Measurements from ENCODE around the gene FAM131A.
A peak's percentile ranks its signal among the peaks of the same experiment; 100 is the strongest.
"Not testable (repeated sequence)": the region's sequence is repeated elsewhere in the genome, so short reads cannot be mapped to it uniquely, and the experiment has no call there.

Gene FAM131A

DNA sequence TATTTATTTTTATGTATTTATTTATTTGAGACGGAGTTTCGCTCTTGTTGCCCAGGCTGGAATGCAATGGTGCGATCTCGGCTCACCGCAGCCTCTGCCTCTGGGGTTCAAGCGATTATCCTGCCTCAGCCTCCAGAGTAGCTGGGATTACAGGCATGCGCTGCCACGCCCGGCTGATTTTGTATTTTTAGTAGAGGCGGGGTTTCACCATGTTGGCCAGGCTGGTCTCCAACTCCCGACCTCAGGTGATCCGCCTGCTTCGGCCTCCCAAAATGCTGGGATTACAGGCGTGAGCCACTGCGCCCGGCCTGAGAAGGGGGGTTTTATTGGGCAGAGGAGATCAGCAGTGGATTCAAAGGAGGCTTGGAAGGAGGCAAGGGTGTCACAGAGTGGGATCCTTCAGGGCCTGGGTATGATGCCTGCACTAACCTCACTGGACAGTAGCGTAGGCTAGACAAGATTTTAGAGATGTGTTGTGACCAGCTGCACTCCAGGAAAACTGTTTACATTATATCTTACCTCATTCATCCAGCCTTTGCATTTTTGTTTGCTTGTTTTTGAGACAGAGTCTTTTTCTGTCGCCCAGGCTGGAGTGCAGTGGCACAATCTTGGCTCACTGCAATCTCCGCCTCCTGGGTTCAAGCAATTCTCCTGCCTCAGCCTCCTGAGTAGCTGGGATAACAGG lies 2.2 kb downstream of the FAM131A start:
- not testable (repeated sequence) for DNase-seq (ENCODE audit: low spot score)

DNA sequence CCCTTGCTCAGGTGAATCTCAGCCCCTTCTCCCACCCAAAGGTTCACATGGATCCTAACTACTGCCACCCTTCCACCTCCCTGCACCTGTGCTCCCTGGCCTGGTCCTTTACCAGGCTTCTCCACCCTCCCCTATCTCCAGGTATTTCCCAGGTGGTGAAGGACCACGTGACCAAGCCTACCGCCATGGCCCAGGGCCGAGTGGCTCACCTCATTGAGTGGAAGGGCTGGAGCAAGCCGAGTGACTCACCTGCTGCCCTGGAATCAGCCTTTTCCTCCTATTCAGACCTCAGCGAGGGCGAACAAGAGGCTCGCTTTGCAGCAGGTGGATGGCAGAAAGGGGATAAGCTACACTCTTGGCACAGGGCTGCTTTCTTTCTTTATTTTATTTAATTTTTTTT lies 4.5 kb downstream of the FAM131A start:
- DNase-seq (ENCODE audit: low spot score), result no peak

DNA sequence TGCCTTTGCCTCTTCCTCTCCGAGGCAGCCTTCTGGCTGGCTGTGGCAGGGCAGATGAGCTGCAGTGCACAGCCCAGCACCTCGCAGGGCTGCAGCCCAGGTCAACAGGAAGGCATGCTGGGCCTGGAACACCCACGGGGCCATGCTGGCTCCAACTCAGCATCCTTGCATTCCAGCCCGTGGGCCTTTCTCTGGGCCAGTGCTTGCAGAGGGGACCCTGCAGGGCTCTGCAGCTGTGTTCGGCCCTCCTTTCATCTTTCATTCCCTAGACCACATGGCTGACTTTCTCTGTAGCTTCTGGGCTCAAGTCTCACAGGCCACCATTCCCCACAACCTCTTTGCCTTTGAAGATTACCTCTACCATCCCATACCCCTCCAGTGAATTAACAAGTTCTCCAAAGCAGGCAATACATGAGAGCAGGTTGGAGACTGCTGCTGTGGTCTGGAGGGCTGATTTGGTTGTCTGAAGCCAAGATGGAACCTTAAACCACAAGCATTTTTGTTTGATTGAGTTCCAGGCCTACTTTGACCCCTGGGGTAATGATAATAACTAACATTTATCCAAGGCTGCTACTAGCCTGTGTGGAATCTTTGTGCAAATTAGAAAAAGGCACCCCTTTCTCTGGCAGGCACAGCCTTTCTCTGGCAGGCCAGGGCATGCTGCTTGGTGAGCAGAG lies 5.9 kb downstream of the FAM131A start:
- no peak for DNase-seq (ENCODE audit: low spot score)

DNA sequence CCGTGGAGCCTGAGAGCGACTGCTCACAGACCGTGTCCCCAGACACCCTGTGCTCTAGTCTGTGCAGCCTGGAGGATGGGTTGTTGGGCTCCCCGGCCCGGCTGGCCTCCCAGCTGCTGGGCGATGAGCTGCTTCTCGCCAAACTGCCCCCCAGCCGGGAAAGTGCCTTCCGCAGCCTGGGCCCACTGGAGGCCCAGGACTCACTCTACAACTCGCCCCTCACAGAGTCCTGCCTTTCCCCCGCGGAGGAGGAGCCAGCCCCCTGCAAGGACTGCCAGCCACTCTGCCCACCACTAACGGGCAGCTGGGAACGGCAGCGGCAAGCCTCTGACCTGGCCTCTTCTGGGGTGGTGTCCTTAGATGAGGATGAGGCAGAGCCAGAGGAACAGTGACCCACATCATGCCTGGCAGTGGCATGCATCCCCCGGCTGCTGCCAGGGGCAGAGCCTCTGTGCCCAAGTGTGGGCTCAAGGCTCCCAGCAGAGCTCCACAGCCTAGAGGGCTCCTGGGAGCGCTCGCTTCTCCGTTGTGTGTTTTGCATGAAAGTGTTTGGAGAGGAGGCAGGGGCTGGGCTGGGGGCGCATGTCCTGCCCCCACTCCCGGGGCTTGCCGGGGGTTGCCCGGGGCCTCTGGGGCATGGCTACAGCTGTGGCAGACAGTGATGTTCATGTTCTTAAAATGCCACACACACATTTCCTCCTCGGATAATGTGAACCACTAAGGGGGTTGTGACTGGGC lies 7.3 kb downstream of the FAM131A start:
- no peak for DNase-seq (ENCODE audit: low spot score)

DNA sequence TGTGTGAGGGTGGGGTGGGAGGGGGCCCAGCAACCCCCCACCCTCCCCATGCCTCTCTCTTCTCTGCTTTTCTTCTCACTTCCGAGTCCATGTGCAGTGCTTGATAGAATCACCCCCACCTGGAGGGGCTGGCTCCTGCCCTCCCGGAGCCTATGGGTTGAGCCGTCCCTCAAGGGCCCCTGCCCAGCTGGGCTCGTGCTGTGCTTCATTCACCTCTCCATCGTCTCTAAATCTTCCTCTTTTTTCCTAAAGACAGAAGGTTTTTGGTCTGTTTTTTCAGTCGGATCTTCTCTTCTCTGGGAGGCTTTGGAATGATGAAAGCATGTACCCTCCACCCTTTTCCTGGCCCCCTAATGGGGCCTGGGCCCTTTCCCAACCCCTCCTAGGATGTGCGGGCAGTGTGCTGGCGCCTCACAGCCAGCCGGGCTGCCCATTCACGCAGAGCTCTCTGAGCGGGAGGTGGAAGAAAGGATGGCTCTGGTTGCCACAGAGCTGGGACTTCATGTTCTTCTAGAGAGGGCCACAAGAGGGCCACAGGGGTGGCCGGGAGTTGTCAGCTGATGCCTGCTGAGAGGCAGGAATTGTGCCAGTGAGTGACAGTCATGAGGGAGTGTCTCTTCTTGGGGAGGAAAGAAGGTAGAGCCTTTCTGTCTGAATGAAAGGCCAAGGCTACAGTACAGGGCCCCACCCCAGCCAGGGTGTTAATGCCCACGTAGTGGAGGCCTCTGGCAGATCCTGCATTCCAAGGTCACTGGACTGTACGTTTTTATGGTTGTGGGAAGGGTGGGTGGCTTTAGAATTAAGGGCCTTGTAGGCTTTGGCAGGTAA lies 8.1 kb downstream of the FAM131A start:
- no peak for DNase-seq (ENCODE audit: low spot score)

DNA sequence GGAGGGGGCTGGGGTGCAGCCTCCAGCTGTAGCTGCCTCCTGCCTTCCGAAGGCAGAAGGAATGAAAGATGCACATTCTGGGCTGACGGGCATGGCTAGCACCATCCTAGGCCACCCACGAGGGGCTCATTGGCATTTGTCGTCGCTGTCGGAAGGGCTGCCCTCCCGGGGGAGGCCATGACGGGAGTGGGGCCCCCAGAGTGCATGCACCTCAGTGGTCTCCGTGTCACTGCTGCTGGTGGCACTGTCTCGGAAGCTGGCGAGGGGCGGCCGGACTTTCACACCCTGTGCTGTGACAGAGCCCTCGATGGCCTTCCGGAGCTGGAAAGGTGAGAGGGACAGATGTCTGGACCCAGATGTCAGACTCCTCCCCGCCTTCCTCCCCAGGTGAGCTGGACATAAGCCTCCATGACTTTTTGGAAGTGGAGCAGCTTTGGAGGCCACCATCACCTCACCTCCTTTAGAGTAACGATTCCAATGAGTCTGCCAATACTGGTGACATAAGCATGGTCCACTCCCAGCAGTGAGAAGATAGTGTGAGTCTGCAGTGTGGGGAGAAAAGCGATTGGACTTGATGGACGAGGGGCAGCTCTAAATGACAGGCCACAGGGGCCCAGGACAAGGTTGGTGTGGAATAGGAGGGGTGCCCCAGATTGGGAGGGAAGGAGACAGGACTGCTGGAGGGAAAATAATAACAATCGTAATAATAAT lies 9.2 kb downstream of the FAM131A start:
- DNase-seq (ENCODE audit: low spot score), result no peak

DNA sequence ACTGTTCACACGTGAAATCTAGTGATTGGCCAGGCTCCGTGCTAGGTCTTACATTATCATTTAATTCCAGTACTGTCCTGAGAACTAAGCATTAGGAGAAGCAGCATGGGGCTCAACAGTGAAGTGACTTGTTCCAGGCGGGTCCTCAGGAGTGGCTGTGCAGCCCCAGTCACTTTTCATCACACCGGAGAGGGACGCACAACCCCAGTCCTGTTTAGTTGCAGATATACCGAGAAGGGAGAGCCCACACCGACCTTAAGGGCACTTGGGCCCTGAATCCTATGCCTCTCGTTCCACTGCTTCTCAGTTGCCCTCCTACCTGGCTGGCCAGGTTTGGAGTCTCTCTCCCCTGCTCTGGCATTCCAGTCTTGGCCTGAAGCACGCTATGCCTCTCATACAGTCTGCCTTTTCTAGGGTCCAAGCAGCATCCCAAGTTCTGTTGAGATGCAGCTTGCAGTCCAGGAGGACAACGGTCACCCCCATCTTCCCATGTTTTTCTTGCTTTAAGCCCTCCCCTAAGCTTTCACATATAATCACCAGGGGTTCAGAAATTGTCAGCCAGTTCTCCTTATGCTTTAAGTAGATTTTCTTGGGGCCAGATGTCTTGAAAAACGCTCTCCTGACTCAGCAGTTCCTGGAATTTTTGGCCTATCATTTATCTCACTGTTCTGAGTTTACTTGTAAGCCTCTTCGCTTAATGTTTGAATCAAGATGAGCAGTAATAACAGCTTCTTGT lies 10.1 kb downstream of the FAM131A start:
- no peak for DNase-seq (ENCODE audit: low spot score)

DNA sequence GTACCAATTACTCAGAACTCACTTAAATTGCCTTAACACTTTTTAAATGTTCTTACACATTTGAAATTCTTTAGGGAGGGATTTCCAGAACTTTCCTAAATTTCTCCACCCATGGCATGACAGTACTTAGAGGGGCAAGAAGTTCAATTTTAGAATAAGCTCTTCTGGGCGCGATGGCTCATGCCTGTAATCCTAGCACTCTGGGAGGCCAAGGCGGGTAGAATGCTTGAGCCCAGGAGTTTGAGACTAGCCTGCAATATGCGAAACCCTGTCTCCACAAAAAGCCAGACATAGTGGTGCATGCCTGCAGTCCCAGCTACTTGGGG lies 10.6 kb downstream of the FAM131A start:
- no peak for DNase-seq (ENCODE audit: low spot score)

DNA sequence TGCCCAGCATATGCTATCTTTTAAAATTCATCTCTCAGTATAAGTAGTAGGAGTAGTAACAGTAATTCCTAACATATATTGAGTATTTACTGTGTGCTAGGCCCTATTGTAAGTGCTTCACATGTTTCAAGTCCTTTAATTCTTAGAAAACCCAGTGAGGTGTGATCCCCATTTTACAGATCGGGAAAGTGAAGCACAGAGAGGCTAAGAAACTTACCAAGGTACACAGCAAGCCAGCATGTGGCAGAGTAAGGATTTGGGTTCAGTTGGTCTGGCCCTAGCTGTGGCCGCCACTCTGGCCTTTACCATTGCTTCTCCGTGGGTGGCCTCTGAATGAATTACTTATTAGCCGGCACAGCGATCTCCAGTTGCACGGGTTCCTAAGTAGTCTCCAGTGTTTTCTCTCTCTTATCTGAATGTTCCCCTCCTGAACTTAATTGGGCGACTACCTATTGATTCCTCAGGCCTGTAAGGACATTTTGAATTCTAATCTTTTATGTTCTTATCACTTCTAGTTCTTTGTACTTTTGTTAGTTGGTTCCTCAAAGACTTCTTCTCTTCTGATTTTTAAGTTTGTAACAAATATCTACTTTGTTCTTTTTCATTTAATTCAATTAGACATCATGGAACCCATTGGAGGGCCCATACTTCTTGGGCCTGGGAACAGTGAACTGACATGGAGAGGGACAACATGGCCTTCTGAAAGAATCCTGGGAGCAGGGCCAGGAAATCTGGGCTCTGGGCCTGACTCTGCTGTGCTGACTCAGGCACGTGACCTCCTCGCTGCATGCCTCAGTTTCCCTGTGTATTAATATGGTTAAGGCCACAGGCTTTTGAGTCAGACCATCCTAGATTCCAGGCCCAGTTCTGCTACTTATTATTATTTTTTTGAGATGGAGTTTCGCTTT lies 12.4 kb downstream of the FAM131A start:
- DNase-seq (ENCODE audit: low spot score), result no peak

DNA sequence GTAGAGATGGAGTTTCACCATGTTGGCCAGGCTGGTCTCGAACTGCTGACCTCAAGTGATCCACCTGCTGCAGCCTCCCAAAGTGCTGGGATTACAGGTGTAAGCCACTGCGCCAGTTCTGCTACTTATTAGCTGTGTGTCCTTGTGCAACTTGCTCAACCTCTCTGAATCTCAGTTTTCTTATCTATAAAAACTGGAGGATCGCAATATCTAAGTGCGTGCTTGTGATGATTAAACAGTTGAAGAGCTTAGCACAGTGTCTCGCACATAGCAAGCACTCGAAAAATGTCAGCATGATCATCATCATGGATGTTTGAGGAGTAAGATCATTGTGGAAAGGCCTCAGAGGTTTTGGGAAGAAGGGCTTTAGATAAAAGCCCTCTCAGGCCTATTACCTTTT lies 13.2 kb downstream of the FAM131A start:
- no peak for DNase-seq (ENCODE audit: low spot score)

DNA sequence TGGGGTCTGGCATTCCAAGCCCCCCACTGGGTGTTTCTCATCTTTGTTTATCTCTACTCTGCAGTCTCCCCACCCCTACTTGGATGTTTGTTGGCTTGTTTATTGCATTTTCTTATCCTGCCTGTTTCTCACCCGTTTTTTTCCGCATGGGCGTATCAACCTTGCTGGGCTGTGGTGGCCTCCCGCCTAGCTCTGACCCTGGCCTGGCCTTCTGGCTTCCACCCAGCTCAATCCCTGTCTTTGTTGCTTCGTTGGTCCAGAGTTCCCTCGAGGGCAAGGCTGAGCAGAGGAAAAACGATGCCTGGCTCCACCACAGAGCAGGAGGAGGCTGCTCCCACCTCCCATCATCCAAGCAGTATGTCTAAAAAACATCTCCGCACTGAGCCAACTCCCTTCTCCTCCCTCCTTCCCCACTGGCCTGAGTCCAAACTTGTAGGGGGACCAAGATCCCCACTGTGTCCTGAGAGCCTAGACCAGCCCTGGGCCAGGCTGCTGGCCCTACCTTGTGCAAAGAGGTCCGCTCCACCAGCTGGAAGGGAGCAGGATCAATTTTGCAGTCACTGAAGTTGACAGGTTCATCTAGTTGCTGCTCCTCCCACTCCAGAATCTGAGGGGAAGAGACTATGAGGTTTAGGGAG lies 14.2 kb downstream of the FAM131A start:
- no peak for DNase-seq (ENCODE audit: low spot score)

DNA sequence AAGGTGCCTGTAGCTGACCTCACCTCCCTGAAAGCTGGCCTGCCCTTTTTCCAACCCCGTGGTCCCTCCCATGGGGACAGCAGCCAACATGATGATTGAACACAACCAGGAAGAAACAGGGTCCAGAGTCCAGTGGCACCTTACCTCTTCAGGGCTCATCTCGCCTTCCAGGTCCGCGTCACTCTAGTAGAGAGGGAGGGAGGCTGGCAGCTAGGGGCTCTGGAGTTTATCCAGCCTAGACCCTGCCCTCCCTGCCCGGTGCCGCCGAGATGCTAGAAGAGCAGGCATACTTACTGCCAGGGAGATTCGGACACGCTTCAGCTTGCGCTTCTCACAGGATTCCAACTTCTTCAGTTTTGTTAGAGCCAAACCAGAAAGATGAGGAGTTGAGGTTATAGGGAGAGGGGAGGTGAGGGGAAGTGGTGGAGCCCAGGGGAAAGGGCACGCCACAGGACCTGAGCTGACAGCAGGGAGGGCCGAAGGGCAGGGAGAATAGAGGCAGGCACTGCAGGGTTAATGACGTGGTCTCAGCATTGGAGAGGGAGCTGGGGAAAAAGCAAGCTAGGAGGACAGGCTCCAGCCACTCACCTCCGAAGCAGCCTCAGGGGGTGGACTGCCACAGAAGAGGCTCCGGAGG lies 14.9 kb downstream of the FAM131A start:
- no peak for DNase-seq (ENCODE audit: low spot score)

DNA sequence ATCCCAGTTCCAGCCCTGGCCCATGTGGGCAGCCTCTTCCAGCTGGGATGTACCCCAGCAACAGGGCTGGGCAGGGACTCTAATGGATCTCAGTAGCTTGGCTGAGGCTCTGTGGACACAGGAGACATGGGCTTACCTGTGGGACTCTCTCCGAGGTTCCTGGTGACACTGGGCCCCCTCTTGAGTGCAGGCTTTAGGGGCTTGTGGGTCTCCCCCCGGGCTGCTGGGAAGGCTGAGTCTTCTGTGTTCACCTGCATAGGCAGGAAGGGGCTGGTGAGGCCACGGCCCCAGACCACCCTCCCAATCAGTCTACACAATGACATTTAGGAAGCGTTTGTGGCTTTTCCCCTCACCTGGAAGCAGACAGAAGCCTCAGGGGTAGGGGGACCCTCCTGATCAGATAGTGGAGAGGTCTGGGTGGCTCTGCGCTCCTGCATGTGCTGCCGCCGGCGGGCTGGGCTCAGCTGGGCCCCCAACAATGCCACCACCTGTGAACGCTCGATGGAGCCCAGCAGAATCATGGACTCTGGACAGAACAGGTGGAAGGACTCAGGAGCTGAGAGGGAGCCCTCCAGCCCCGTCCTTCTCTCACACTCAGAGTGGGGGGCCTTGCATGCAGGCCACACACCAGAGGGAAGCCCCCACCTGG lies 15.6 kb downstream of the FAM131A start:
- DNase-seq (ENCODE audit: low spot score), result no peak

DNA sequence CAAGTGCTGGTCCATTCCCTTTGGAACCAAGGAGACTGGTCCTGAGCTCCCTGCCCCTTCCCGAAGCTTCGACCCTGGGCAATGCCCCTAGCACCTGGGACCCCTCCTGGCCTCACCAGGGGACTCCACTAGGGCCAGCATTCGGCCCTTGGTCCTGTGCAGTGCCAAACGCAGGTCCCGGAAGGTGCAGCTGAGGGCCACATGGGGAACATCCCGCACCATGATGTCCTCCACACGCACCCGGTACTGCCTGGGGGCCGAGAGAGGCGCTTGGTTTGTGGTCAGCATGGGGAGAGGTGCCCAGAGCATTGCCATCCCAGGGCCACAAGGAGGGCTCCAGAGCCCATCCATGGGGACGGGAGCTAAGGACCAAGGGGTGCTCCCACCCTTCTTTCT lies 16.1 kb downstream of the FAM131A start:
- DNase-seq (ENCODE audit: low spot score), result no peak

DNA sequence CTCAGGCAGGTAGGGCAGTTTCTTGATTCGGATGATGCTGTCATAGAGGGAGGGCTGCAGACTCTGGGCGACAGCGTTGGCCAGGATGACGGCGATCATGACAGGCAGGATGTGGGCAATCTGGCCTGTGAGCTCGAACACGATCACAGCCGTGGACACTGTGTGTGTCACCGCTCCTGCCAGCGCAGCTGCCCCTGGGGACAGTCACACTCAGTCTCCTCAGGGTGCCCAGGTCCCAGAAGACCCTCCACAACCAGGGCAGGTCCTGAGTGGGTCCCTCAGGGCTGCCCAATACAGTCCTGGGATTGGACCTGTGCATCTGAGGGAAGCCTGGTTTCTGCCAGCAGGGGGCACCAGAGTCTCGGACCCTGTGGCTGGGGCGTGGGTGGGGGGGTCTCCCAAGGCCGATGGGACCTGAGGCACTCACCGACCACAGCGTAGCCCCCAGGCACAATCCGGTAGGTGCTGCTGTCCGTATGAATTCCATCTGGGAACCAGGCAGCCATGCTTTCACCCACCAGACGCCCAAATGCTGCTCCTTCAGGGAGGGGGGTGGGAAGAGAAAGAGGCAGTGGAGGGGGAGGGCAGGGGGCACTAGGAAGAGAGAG lies 16.8 kb downstream of the FAM131A start:
- peak; percentile 64 for DNase-seq (ENCODE audit: low spot score)

DNA sequence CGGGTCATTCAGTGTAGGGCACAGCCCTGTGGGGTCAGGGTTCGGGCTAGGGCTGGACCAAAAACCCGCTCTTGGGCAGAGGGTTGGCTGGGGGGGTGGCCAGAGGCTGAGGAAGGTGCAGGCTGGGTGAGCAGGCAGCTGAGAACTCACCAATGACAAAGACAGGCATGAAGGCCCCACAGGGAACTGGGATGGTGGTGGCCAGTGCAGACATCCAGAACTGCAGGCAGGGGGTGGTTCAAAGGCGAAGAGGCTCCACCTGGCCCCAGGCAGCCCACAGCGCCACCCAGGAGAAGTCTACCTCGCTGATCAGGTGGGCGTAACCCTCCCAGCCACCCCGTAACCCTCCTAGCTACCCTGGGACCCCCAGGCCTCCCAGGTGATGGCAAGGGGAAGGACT lies 17.4 kb downstream of the FAM131A start:
- no peak for DNase-seq (ENCODE audit: low spot score)

DNA sequence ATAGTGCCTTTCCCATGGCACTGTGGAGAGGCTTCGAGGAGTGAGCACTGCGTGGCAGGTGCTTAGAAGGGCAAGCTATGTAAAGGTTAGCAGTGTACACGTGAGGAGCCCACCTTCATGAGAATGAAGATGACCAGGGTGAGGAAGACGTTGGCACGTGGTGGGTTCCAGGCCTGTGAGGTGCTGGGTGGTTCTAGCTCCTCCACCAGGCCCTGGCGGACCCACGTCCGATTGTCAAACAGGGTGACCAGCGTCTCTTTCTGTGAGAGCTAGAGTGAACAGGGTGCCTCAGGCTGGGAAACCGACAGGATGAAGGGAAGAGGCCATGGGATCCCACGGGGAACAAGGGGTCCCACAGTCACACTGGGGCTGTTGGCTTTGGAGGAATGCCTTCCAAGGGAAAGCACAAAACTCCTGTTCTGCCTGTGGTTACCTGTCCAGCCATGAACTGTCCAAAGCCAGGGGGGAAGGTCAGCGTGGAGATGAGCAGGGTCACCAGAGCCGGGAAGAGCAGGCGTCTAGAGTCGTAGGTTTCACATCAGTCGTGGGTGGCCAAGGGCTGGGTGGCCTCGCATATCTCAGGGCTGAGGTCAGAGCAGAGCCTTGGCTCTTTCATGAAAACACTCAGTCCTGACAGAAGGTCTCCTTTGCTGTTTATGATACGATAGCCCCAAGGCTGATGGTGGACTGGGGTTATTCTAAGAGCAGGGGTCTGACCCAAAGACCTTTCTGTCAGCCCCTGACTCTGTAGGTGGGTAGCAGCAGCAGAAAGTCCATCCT lies 18.1 kb downstream of the FAM131A start:
- no peak for DNase-seq (ENCODE audit: low spot score)
